ENCODE data around the gene PSD2.

Gene PSD2

DNA sequence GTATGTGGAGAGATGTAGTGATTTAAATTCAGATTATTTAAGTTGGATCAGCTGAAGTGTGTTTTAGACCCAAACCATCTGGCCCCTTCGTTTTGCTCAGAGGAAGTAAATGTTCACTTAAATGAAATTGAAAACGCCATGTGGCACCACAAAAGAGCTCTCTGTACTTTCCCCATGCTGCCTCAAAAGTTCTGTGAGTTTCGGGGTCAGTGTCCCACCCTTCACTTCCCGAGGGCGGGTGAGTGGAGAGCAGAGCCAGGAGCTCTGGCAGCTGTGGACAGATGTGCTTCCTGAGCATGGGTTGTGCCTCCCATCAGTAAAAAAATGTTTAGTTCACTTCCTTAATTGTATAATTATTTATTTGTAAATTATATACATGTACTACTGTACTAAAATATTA, 48.4 kb downstream of the PSD2 start:
- DNase-seq (ENCODE audit: low read depth), result no peak
- H3K4me3 ChIP-seq (ENCODE audit: low read depth, low read length), result no peak overlapping the region
- TF ChIP-seq, protein P1, sequence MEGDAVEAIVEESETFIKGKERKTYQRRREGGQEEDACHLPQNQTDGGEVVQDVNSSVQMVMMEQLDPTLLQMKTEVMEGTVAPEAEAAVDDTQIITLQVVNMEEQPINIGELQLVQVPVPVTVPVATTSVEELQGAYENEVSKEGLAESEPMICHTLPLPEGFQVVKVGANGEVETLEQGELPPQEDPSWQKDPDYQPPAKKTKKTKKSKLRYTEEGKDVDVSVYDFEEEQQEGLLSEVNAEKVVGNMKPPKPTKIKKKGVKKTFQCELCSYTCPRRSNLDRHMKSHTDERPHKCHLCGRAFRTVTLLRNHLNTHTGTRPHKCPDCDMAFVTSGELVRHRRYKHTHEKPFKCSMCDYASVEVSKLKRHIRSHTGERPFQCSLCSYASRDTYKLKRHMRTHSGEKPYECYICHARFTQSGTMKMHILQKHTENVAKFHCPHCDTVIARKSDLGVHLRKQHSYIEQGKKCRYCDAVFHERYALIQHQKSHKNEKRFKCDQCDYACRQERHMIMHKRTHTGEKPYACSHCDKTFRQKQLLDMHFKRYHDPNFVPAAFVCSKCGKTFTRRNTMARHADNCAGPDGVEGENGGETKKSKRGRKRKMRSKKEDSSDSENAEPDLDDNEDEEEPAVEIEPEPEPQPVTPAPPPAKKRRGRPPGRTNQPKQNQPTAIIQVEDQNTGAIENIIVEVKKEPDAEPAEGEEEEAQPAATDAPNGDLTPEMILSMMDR (conservative IDR thresholded peaks at IDR 0.05; ENCODE audit: low read depth, low read length), result no peak

DNA sequence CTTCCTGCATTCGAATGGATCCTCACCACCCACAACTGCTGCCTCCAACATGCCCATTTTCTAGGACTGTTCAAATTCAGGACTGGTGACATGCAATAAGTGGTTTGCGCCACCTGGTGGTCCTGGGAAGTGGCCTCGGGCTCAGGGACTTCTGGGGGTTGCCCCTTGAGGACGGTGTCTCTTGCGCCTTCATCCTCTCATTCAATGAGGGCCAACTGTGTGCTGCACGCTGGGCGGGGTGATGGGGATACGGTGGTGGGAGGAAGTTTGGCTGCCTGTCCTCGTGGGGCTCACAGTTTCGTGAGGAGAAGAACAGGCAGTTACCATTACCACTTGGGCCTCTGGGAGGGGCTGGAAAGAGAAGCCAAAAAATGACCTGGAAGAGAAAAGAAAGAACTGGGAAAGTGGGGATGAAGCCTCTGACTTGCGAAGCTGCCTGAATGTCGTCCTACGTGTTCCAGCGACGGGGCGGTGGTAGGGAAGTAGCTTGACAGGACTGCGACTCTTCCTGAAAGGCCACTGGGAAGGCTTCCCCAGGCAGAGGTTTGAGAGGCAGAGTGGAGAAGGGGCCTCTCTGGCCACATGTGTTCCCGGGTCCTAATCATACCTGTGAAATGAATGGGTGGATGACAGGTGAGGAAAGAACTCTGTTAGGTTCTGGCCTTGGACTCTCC, 49.0 kb downstream of the PSD2 start:
- peak; percentile 81 for DNase-seq (ENCODE audit: low read depth)
- TF ChIP-seq, protein P1 (conservative IDR thresholded peaks at IDR 0.05; ENCODE audit: low read depth, low read length), result peak; percentile 91
- no peak overlapping the region for H3K4me3 ChIP-seq (ENCODE audit: low read depth, low read length)

DNA sequence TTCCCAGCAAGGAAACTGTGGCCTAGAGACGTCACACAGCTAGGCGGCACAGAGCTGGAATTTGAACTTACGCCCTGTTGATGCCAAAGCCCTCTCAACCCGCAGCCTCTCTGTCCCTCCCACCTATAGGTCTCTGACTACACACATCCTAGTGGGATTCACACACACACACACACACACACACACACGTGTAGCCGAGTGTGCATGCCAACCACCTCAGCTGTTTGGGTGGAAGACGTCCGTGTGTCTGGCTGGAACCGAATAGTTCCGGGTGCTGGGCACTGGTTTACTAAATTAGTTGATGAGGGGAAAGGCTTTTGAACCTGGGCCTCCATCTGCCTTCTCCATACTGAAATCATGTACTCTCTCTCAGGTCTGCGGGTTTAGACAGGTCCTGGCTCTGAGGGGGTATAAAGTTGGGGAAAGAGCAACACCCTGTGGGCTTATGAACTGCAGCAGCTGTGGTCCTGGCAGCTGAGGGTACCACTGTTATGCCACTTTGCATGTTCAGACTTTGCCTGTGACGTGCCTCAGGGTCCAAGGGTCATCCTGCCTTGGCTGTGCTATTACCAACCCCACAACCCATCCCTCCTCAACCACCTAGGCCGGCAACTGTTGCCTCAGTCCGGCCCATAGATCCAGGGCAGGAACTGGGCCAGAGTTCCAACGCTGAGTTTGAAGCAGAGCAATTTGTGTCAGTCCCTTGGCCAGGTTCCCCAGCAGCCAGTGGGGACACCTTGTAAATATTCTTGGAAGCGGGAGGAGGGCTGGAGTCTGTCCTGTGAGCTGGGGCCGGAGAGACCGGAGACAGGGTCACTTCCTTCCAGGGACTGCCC, 50.5 kb downstream of the PSD2 start:
- no peak overlapping the region for H3K4me3 ChIP-seq (ENCODE audit: low read depth, low read length)
- DNase-seq (ENCODE audit: low read depth), result no peak
- TF ChIP-seq, protein P1 (conservative IDR thresholded peaks at IDR 0.05; ENCODE audit: low read depth, low read length), result no peak

DNA sequence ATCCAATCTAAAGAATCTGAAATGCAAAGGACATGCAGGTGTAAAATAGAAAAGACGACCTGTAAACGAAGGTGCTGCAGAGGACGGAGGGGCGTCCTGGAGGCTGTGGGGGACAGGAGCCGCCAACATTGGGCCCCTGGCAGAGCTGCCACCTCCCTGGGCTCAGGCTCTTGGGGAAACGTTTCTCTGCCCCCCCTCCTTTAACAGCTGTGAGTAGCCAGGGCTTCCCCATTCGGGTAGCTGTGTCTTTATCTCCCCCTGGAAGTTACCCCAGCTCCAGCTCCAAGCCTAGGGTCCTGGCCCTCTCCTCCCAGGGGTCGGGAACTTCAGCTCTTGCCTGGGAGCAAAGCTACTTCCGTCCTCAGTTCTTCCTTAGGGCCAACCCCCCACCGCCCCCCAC, 51.5 kb downstream of the PSD2 start:
- DNase-seq (ENCODE audit: low read depth), result no peak
- TF ChIP-seq, protein P1 (conservative IDR thresholded peaks at IDR 0.05; ENCODE audit: low read depth, low read length), result no peak

DNA sequence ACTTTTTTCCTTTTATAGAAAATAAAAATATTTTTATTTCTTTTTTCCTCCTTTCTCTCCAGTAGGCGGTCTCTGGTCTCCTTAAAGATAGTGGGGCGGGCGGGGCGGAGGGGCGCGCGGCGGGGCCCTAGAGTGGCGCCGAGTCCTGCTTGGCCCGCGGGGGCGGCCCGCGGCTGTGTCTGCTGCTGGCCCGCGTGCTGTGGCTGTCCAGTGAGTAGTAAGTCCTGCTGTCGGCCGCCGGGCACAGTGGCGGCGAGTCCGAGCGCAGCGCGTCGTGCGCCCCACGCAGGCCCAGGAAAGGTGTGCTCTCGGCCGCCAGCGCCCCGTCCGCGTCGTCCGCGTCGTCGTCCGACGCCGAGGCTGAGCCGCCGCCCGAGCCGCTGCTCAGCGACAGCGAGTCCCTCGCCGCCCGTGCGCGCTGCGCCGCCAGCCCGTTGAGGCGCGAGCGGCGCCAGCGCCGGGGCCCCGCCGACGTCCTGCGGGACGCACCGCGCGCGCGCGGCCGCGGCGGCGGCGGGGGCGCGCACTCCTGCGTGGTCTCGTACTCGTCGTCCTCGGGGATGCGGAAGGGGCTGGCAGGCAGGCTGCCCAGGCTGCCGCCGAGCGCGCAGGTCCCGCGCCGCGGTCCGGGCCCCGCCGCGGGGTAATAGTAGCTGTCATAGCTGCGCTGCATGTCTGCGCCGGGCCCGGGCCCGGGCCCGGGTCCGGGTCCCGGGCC, 52.3 kb downstream of the PSD2 start:
- TF ChIP-seq, protein P1 (conservative IDR thresholded peaks at IDR 0.05; ENCODE audit: low read depth, low read length), result no peak
- H3K4me3 ChIP-seq (ENCODE audit: low read depth, low read length), result peak overlapping the region; percentile 49
- no peak for DNase-seq (ENCODE audit: low read depth)

More for the DNA sequence above, 51.5 kb downstream of the PSD2 start:
- no peak overlapping the region for H3K4me3 ChIP-seq (ENCODE audit: low read depth, low read length)

DNA sequence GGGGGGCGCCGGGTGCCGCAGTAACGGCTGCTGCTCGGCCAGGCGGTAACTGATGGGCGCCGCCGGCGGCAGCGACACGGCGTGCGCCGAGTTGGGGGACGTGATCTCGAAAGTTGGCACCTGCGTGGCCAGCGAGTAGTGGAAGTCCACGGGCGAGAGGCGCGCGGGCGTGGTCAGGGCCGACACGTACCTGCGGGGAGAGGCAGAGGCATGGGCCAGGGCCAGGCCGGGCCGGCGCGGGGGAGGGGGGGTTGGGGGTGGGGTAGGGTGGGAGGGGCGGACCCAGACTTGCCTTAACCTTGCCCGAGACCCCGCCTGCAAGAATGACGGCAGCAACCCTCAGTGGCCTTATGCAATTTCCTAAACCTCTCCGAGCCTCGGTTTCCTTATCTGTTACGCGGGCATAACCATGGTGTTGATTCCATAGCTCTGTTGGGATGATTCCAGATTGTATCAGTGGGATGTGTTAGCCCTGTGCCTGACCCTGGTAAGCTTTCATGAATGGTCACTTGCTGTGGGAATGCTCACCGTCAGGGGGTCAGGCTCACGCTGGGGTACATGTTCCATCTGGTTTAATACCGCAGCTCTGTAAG, 53.0 kb downstream of the PSD2 start:
- no peak for DNase-seq (ENCODE audit: low read depth)
- TF ChIP-seq, protein P1 (conservative IDR thresholded peaks at IDR 0.05; ENCODE audit: low read depth, low read length), result no peak
- peak overlapping the region; percentile 47 for H3K4me3 ChIP-seq (ENCODE audit: low read depth, low read length)
